Measurements from ENCODE around the gene MEI4. TPM values are rescaled to one million over a fixed set of nuclear protein-coding genes. Genes with fewer than 3 reads are reported as not detected.
A peak's percentile ranks its signal among the peaks of the same experiment; 100 is the strongest.
"Not testable (repeated sequence)": the region's sequence is repeated elsewhere in the genome, so short reads cannot be mapped to it uniquely, and the experiment has no call there.

The MEI4 gene
- total RNA-seq, 4 donors from 2014 or later = 0.09 TPM; not detected in 3

GRCh38 chr6:77650098-77650663 is 2.7 kb upstream of the MEI4 start:
- TF ChIP-seq, protein P1, sequence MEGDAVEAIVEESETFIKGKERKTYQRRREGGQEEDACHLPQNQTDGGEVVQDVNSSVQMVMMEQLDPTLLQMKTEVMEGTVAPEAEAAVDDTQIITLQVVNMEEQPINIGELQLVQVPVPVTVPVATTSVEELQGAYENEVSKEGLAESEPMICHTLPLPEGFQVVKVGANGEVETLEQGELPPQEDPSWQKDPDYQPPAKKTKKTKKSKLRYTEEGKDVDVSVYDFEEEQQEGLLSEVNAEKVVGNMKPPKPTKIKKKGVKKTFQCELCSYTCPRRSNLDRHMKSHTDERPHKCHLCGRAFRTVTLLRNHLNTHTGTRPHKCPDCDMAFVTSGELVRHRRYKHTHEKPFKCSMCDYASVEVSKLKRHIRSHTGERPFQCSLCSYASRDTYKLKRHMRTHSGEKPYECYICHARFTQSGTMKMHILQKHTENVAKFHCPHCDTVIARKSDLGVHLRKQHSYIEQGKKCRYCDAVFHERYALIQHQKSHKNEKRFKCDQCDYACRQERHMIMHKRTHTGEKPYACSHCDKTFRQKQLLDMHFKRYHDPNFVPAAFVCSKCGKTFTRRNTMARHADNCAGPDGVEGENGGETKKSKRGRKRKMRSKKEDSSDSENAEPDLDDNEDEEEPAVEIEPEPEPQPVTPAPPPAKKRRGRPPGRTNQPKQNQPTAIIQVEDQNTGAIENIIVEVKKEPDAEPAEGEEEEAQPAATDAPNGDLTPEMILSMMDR (IDR thresholded peaks at IDR 0.05) = no peak
- DNase-seq (ENCODE audit: low spot score) = no peak
- peak; percentile 37 for ATAC-seq (ENCODE audit: low FRiP score)

- TF ChIP-seq, protein P1 (IDR thresholded peaks at IDR 0.05) = no peak
- ATAC-seq (ENCODE audit: low FRiP score) = no peak
- DNase-seq (ENCODE audit: low spot score) = no peak
Observed at GRCh38 chr6:77653816-77654215, 977 bp downstream of the MEI4 start.

DNA sequence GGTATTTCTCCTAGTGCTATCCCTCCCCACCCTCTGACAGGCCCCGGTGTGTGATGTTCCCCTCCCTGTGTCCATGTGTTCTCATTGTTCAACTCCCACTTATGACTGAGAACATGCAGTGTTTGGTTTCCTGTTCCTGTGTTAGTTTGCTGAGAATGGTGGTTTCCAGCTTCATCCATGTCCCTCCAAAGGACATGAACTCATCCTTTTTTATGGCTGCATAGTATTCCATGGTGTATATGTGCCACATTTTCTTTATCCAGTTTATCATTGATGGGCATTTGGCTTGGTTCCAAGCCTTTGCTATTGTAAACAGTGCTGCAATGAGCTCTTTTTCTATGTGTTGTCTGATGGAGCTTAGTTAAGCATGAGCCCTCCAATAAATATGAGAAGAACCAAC is 2.2 kb downstream of the MEI4 start:
- DNase-seq (ENCODE audit: low spot score); ATAC-seq (ENCODE audit: low FRiP score): not testable (repeated sequence)

GRCh38 chr6:77656999-77657764 is 4.3 kb downstream of the MEI4 start:
- ATAC-seq (ENCODE audit: low FRiP score) (no peak), DNase-seq (ENCODE audit: low spot score) (no peak)
- TF ChIP-seq, protein P1 (IDR thresholded peaks at IDR 0.05) = no peak

- TF ChIP-seq, protein P1 (IDR thresholded peaks at IDR 0.05) = no peak
- no peak for DNase-seq (ENCODE audit: low spot score)
- no peak for ATAC-seq (ENCODE audit: low FRiP score)
Observed at GRCh38 chr6:77666340-77666739, 13.5 kb downstream of the MEI4 start.

DNA sequence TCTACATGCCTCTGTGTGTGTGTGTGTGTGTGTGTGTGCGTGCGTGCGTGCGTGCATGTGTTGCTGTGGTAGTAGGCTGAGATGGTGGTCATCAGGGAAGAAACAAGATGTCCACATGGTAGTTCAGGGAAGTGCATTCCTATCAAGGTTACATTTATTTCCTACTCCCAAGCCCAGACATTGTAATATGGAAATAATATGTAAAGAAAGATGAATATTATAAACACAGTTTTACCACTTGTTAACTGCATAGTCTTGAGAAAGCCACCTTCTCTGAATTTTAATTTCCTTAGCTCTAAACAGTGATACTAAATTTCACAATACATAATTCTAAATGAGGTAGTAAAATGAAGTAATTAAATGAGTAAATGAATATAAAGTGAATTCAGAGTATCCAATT is 14.0 kb downstream of the MEI4 start:
- TF ChIP-seq, protein P1 (IDR thresholded peaks at IDR 0.05) = no peak
- DNase-seq (ENCODE audit: low spot score) (no peak), ATAC-seq (ENCODE audit: low FRiP score) (no peak)

- no peak for DNase-seq (ENCODE audit: low spot score)
- no peak for ATAC-seq (ENCODE audit: low FRiP score)
- TF ChIP-seq, protein P1 (IDR thresholded peaks at IDR 0.05) = no peak
Observed at GRCh38 chr6:77669913-77670312, 17.1 kb downstream of the MEI4 start.
